Esophagus muscularis mucosa (tissue), 3 donors: ENCODE data around the gene MINK1.

Experiments
- POLR2A ChIP-seq: fragments of 450-650 bp; IDR thresholded peaks from one replicate; pipeline ENCODE4 v1.6.1; 2017; ENCODE audit warnings: antibody characterized with exemption, moderate library complexity, mild to moderate bottlenecking, low read depth
- TF ChIP-seq, protein P1 (sequence below), 3 experiments: fragments of 200-600 bp in 2 of 3; fragments of 450-650 bp in 1 of 3; sonication (generic) in 2 of 3; IDR thresholded peaks; one replicate each; pipeline ENCODE4 v1.5.1; 2017 to 2019; ENCODE audit warnings: antibody characterized with exemption in 3 of 3, mild to moderate bottlenecking in 2 of 3, moderate library complexity in 1 of 3

DNA sequence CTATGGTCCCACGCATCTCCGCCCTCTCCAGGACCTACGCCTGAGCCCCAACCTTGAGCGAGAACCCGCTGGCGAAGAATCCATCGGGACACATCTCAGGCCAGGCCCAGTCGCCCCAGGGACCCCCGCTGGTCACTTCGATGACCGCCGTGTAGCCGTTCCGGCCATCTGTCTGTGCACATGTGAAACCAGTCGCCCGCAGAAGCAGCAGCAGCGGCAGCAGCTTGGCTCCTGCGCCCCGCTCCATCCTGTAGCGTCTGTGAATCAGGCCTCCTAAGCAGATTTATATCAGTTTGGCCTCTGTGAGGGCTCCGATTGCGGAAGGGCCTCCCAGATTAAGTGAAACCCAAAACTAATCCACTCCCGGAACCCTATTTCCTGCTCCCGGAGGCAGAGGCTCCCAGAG, 47.0 kb upstream of the MINK1 start, which contains the start of gene VMO1:
- TF ChIP-seq POLR2A: no peak
- TF ChIP-seq, protein P1, sequence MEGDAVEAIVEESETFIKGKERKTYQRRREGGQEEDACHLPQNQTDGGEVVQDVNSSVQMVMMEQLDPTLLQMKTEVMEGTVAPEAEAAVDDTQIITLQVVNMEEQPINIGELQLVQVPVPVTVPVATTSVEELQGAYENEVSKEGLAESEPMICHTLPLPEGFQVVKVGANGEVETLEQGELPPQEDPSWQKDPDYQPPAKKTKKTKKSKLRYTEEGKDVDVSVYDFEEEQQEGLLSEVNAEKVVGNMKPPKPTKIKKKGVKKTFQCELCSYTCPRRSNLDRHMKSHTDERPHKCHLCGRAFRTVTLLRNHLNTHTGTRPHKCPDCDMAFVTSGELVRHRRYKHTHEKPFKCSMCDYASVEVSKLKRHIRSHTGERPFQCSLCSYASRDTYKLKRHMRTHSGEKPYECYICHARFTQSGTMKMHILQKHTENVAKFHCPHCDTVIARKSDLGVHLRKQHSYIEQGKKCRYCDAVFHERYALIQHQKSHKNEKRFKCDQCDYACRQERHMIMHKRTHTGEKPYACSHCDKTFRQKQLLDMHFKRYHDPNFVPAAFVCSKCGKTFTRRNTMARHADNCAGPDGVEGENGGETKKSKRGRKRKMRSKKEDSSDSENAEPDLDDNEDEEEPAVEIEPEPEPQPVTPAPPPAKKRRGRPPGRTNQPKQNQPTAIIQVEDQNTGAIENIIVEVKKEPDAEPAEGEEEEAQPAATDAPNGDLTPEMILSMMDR (IDR thresholded peaks at IDR 0.05): no peak
